DND-41 (cell line): Measurements from ENCODE around the gene GPI.
"Not testable (repeated sequence)": the region's sequence is repeated elsewhere in the genome, so short reads cannot be mapped to it uniquely, and the experiment has no call there.

Experiments
- ATAC-seq: fragments of 200-7000 bp; cut with Tn5 transposase; 3 replicates; pipeline ENCODE4 v1.9.1; 2021; ENCODE audit warnings: low read depth; ENCODE audit not compliant: insufficient read depth
- DNase-seq: peaks from one replicate; pipeline ENCODE4 v3.0.0-alpha.2; 2020
- H2AFZ ChIP-seq: 2 replicates; pipeline ENCODE4 v1.6.0; 2012; ENCODE audit warnings: low read depth, low read length
- H3K27ac ChIP-seq: 2 replicates; pipeline ENCODE4 v1.5.1; 2012; ENCODE audit warnings: low read length, inconsistent platforms
- H3K27me3 ChIP-seq: fragments of 200-600 bp; sonication (generic); 2 replicates; pipeline ENCODE4 v1.6.0; 2012; ENCODE audit warnings: low read length, mild to moderate bottlenecking, inconsistent platforms; ENCODE audit not compliant: insufficient read depth, poor library complexity
- H3K36me3 ChIP-seq: 2 replicates; pipeline ENCODE4 v1.5.1; 2012; ENCODE audit warnings: low read length, inconsistent platforms; ENCODE audit not compliant: insufficient read depth
- H3K4me1 ChIP-seq: 2 replicates; pipeline ENCODE4 v1.5.1; 2012; ENCODE audit warnings: mild to moderate bottlenecking, low read length; ENCODE audit not compliant: insufficient read depth
- H3K4me2 ChIP-seq: 2 replicates; pipeline ENCODE4 v1.6.0; 2012; ENCODE audit warnings: mild to moderate bottlenecking, moderate library complexity, low read length, inconsistent platforms; ENCODE audit not compliant: insufficient read depth
- H3K4me3 ChIP-seq, 2 experiments: fragments of 200-600 bp in 1 of 2; shearing (Covaris generic) in 1 of 2; 2 replicates each; pipeline ENCODE4 v1.5.1; 2012 to 2016; ENCODE audit warnings: inconsistent platforms in 2 of 2, low read length in 2 of 2, mild to moderate bottlenecking in 2 of 2, low read depth in 1 of 2, moderate library complexity in 1 of 2
- H3K79me2 ChIP-seq: 2 replicates; pipeline ENCODE4 v1.6.0; 2012; ENCODE audit warnings: low read length, inconsistent platforms; ENCODE audit not compliant: insufficient read depth
- H3K9ac ChIP-seq: 2 replicates; pipeline ENCODE4 v1.6.0; 2012; ENCODE audit warnings: low read depth, mild to moderate bottlenecking, inconsistent platforms, low read length, moderate library complexity
- H3K9me3 ChIP-seq: 2 replicates; pipeline ENCODE4 v1.5.1; 2012; ENCODE audit warnings: low read length, moderate library complexity, mild to moderate bottlenecking, inconsistent platforms; ENCODE audit not compliant: insufficient read depth, severe bottlenecking
- H4K20me1 ChIP-seq: 2 replicates; pipeline ENCODE4 v1.6.0; 2012; ENCODE audit warnings: low read length; ENCODE audit not compliant: insufficient read depth
- CTCF ChIP-seq: IDR thresholded peaks from 2 replicates; pipeline ENCODE4 v1.5.1; 2012; ENCODE audit warnings: borderline replicate concordance, low read length, moderate library complexity, mild to moderate bottlenecking; ENCODE audit not compliant: poor library complexity, severe bottlenecking; ENCODE audit errors: extremely low read depth
- EZH2 ChIP-seq: IDR thresholded peaks from 3 replicates; pipeline ENCODE4 v1.6.1; 2012; ENCODE audit warnings: borderline replicate concordance, low read depth, mild to moderate bottlenecking, moderate library complexity, low read length, inconsistent platforms; ENCODE audit not compliant: severe bottlenecking

The GPI gene

GRCh38 chr19:34386645-34387445 lies 21.8 kb downstream of the GPI start:
- H2AFZ ChIP-seq = no peak overlapping the region
- H4K20me1 ChIP-seq = peaks cover 14% of the 10 kb centered on the region; the same call in 1 of the 2 replicates
- H3K4me1 ChIP-seq = no peaks in the 10 kb centered on the region
- ATAC-seq (no peak), DNase-seq (no peak)
- H3K27me3 ChIP-seq = no peaks in the 10 kb centered on the region
- TF ChIP-seq CTCF (no peak), EZH2 (no peak)
- no peak overlapping the region for H3K9ac ChIP-seq
- H3K36me3 ChIP-seq = peaks cover 76% of the 10 kb centered on the region
- no peak overlapping the region for H3K4me2 ChIP-seq
- H3K27ac ChIP-seq = no peak overlapping the region
- H3K79me2 ChIP-seq = no peaks in the 10 kb centered on the region
- no peak overlapping the region for H3K4me3 ChIP-seq
- H3K9me3 ChIP-seq = no peaks in the 10 kb centered on the region

- H3K27ac ChIP-seq = no peak overlapping the region
- ATAC-seq = no peak
- no peak for TF ChIP-seq EZH2
- TF ChIP-seq CTCF = no peak
- no peaks in the 10 kb centered on the region for H3K79me2 ChIP-seq
- H3K27me3 ChIP-seq = no peaks in the 10 kb centered on the region
- DNase-seq = no peak
- H4K20me1 ChIP-seq = peaks cover 14% of the 10 kb centered on the region; the same call in 1 of the 2 replicates
- H3K36me3 ChIP-seq = peaks cover 76% of the 10 kb centered on the region
- H2AFZ ChIP-seq = no peak overlapping the region
- H3K9ac ChIP-seq = no peak overlapping the region
- H3K4me1 ChIP-seq = no peaks in the 10 kb centered on the region
- H3K4me2 ChIP-seq = no peak overlapping the region
- no peak overlapping the region for H3K4me3 ChIP-seq
- no peaks in the 10 kb centered on the region for H3K9me3 ChIP-seq
Measured at GRCh38 chr19:34387446-34387810, 22.4 kb downstream of the GPI start.

GRCh38 chr19:34388745-34389144 lies 23.7 kb downstream of the GPI start:
- H3K9ac ChIP-seq, H3K79me2 ChIP-seq, ATAC-seq, H3K4me1 ChIP-seq, H3K27ac ChIP-seq, H2AFZ ChIP-seq, H3K9me3 ChIP-seq, DNase-seq, H3K4me2 ChIP-seq, H3K4me3 ChIP-seq, H3K27me3 ChIP-seq: not testable (repeated sequence)
- Histone ChIP-seq H3K36me3 (peaks cover 75% of the 10 kb centered on the region), H4K20me1 (peaks cover 14% of the 10 kb centered on the region; the same call in 1 of the 2 replicates)

GRCh38 chr19:34391813-34392212 lies 26.8 kb downstream of the GPI start:
- H3K36me3 ChIP-seq = peaks cover 83% of the 10 kb centered on the region
- no peaks in the 10 kb centered on the region for H3K9me3 ChIP-seq
- 0 out of 2 replicates have a peak, but pooled peaks cover 6% of the 10 kb centered on the region for H4K20me1 ChIP-seq
- no peak overlapping the region for H3K27ac ChIP-seq
- TF ChIP-seq EZH2 (no peak), CTCF (no peak)
- H3K79me2 ChIP-seq = no peaks in the 10 kb centered on the region
- no peak for DNase-seq
- no peak for ATAC-seq
- H2AFZ ChIP-seq = no peak overlapping the region
- no peak overlapping the region for H3K4me2 ChIP-seq
- no peaks in the 10 kb centered on the region for H3K27me3 ChIP-seq
- H3K4me1 ChIP-seq = no peaks in the 10 kb centered on the region
- H3K9ac ChIP-seq = no peak overlapping the region
- no peak overlapping the region for H3K4me3 ChIP-seq
